Glutamatergic neuron (in vitro differentiated cells): ENCODE results near the gene ARSG. TPM values are rescaled to one million over a fixed set of nuclear protein-coding genes. Genes with fewer than 3 reads are reported as not detected.
"Not testable (repeated sequence)": the region's sequence is repeated elsewhere in the genome, so short reads cannot be mapped to it uniquely, and the experiment has no call there.

Experiments used
- DNase-seq: peaks from one replicate; pipeline ENCODE4 v3.0.0; 2022
- H3K27ac Mint-ChIP-seq: one replicate; pipeline ENCODE4 v1.8.0; 2020; ENCODE audit warnings: mild to moderate bottlenecking, mixed read lengths, inconsistent platforms; ENCODE audit not compliant: unreplicated experiment
- H3K27me3 Mint-ChIP-seq: one replicate; pipeline ENCODE4 v1.8.0; 2020; ENCODE audit warnings: mild to moderate bottlenecking, moderate library complexity, mixed read lengths, inconsistent platforms; ENCODE audit not compliant: unreplicated experiment
- H3K36me3 Mint-ChIP-seq: one replicate; pipeline ENCODE4 v1.8.0; 2020; ENCODE audit warnings: mild to moderate bottlenecking, mixed read lengths, inconsistent platforms; ENCODE audit not compliant: unreplicated experiment
- H3K4me1 Mint-ChIP-seq: one replicate; pipeline ENCODE4 v1.8.0; 2020; ENCODE audit warnings: mild to moderate bottlenecking, low read depth, mixed read lengths, inconsistent platforms; ENCODE audit not compliant: unreplicated experiment
- H3K4me3 Mint-ChIP-seq: one replicate; pipeline ENCODE4 v1.8.0; 2020; ENCODE audit warnings: mild to moderate bottlenecking, mixed read lengths, inconsistent platforms; ENCODE audit not compliant: unreplicated experiment
- H3K9me3 Mint-ChIP-seq: one replicate; pipeline ENCODE4 v1.8.0; 2020; ENCODE audit warnings: mild to moderate bottlenecking, moderate library complexity, mixed read lengths, inconsistent platforms; ENCODE audit not compliant: unreplicated experiment
- CTCF ChIP-seq: fragments of 200-600 bp; sonication (generic); IDR thresholded peaks from one replicate; pipeline ENCODE4 v1.5.0; 2021; ENCODE audit not compliant: partially characterized antibody, unreplicated experiment
- total RNA-seq: library from RNA; stranded (reverse); fragmentation: NEBNext Ultra II Directional; extraction: Animal tissue kit (Norgen Biotek cat#: 25700); gene quantifications from one replicate; pipeline ENCODE4 v1.2.1, GENCODE V29; 2021; ENCODE audit not compliant: unreplicated experiment

The ARSG gene
- total RNA-seq, 1 donor from 2014 or later, result 1.9 TPM

GRCh38 chr17:68325961-68326360 lies 34.7 kb downstream of the ARSG start:
- Mint-ChIP-seq H3K27me3 (peaks cover 10% of the 10 kb centered on the region), H3K36me3 (peaks cover 11% of the 10 kb centered on the region), H3K4me1 (no peaks in the 10 kb centered on the region), H3K27ac (no peak overlapping the region), H3K9me3 (no peaks in the 10 kb centered on the region), H3K4me3 (no peak overlapping the region)
- DNase-seq, result no peak
- no peak for TF ChIP-seq CTCF

- H3K9me3 Mint-ChIP-seq, result no peaks in the 10 kb centered on the region
- DNase-seq, result no peak
- H3K36me3 Mint-ChIP-seq, result peaks cover 13% of the 10 kb centered on the region
- peaks cover 10% of the 10 kb centered on the region for H3K27me3 Mint-ChIP-seq
- no peak overlapping the region for H3K4me3 Mint-ChIP-seq
- no peaks in the 10 kb centered on the region for H3K4me1 Mint-ChIP-seq
- no peak for TF ChIP-seq CTCF
- H3K27ac Mint-ChIP-seq, result no peak overlapping the region
Observed at GRCh38 chr17:68326681-68327080, 35.4 kb downstream of the ARSG start.

- H3K36me3 Mint-ChIP-seq, result peaks cover 15% of the 10 kb centered on the region
- no peak overlapping the region for H3K27ac Mint-ChIP-seq
- H3K27me3 Mint-ChIP-seq, result peaks cover 10% of the 10 kb centered on the region
- H3K4me1 Mint-ChIP-seq, result no peaks in the 10 kb centered on the region
- TF ChIP-seq CTCF, result no peak
- H3K4me3 Mint-ChIP-seq, result no peak overlapping the region
- H3K9me3 Mint-ChIP-seq, result peaks cover 2% of the 10 kb centered on the region
- DNase-seq, result no peak
Observed at GRCh38 chr17:68327823-68328557, 36.7 kb downstream of the ARSG start.

GRCh38 chr17:68328676-68329075 lies 37.4 kb downstream of the ARSG start:
- Mint-ChIP-seq H3K4me1 (no peaks in the 10 kb centered on the region), H3K4me3 (no peak overlapping the region), H3K27me3 (peaks cover 10% of the 10 kb centered on the region), H3K9me3 (peaks cover 3% of the 10 kb centered on the region), H3K27ac (no peak overlapping the region), H3K36me3 (peaks cover 15% of the 10 kb centered on the region)
- DNase-seq, result no peak
- TF ChIP-seq CTCF, result no peak

- H3K36me3 Mint-ChIP-seq, result peaks cover 15% of the 10 kb centered on the region
- no peak for DNase-seq
- H3K9me3 Mint-ChIP-seq, result peaks cover 3% of the 10 kb centered on the region
- peaks cover 10% of the 10 kb centered on the region for H3K27me3 Mint-ChIP-seq
- no peak overlapping the region for H3K27ac Mint-ChIP-seq
- no peaks in the 10 kb centered on the region for H3K4me1 Mint-ChIP-seq
- TF ChIP-seq CTCF, result no peak
- H3K4me3 Mint-ChIP-seq, result no peak overlapping the region
Observed at GRCh38 chr17:68329331-68329730, 38.0 kb downstream of the ARSG start.

GRCh38 chr17:68331932-68332331 lies 40.6 kb downstream of the ARSG start:
- DNase-seq, H3K27ac Mint-ChIP-seq, H3K4me1 Mint-ChIP-seq, H3K27me3 Mint-ChIP-seq, H3K9me3 Mint-ChIP-seq, H3K4me3 Mint-ChIP-seq: not testable (repeated sequence)
- peaks cover 15% of the 10 kb centered on the region for H3K36me3 Mint-ChIP-seq
